MCF 10A (cell line): ENCODE data around the gene GALNT10. TPM values are rescaled to one million over a fixed set of nuclear protein-coding genes. Genes with fewer than 3 reads are reported as not detected.
A peak's percentile ranks its signal among the peaks of the same experiment; 100 is the strongest.

Source experiments
- BruUV-seq: library from RNA; stranded (reverse); fragments of 400-500 nt; replicated peaks from 2 replicates; lab custom pipeline; 2021; lab: Mats Ljungman, UMichigan
- CTCF ChIA-PET: fragments of 300-600 bp; sonication (Branson Sonifier 250); formaldehyde crosslinking; extraction: SDS; loops from one replicate; lab custom pipeline; 2021; ENCODE audit warnings: antibody characterized with exemption, inconsistent platforms; lab: Yijun Ruan, JAX
- POLR2A ChIA-PET: fragments of 300-600, 350-650 bp; sonication (Branson Sonifier 250); formaldehyde crosslinking; extraction: SDS; loops from one replicate; lab custom pipeline; 2020; ENCODE audit warnings: antibody characterized with exemption, inconsistent platforms; lab: Yijun Ruan, JAX
- DNase-seq: peaks from one replicate; pipeline ENCODE4 v3.0.0-alpha.2; 2018; ENCODE audit not compliant: unreplicated experiment
- H3K27ac Mint-ChIP-seq: one replicate; pipeline ENCODE4 v1.8.0; 2022; ENCODE audit warnings: mild to moderate bottlenecking, low read depth, mixed read lengths; ENCODE audit not compliant: unreplicated experiment
- H3K27me3 Mint-ChIP-seq: one replicate; pipeline ENCODE4 v1.8.0; 2022; ENCODE audit warnings: mixed read lengths; ENCODE audit not compliant: insufficient read depth, unreplicated experiment
- H3K36me3 Mint-ChIP-seq: one replicate; pipeline ENCODE4 v1.8.0; 2022; ENCODE audit warnings: mild to moderate bottlenecking, moderate library complexity, mixed read lengths; ENCODE audit not compliant: insufficient read depth, unreplicated experiment
- H3K4me1 Mint-ChIP-seq: one replicate; pipeline ENCODE4 v1.8.0; 2022; ENCODE audit warnings: mixed read lengths; ENCODE audit not compliant: insufficient read depth, unreplicated experiment
- H3K4me3 Mint-ChIP-seq: one replicate; pipeline ENCODE4 v1.8.0; 2022; ENCODE audit warnings: mild to moderate bottlenecking, moderate library complexity, mixed read lengths; ENCODE audit not compliant: unreplicated experiment
- H3K9me3 Mint-ChIP-seq: one replicate; pipeline ENCODE4 v1.8.0; 2022; ENCODE audit warnings: mixed read lengths; ENCODE audit not compliant: unreplicated experiment
- intact Hi-C: fragments of 100-400 bp; cut with micrococcal nuclease; formaldehyde crosslinking; loops from 2 replicates; pipeline ENCODE4 v1.14.1; 2022
- total RNA-seq: library from RNA; stranded (reverse); gene quantifications from 2 replicates; pipeline ENCODE4 v1.2.3, GENCODE V29; 2022
- TF ChIP-seq, protein P1 (sequence below): fragments of 200-600 bp; IDR thresholded peaks from one replicate; pipeline ENCODE4 v1.8.0; 2022; ENCODE audit warnings: antibody characterized with exemption, mild to moderate bottlenecking; ENCODE audit not compliant: unreplicated experiment

Gene GALNT10
- total RNA-seq, 1 experiment from 2014 or later: 57.4 TPM

GRCh38 chr5:154369682-154370081 is 179.1 kb downstream of the GALNT10 start:
- Mint-ChIP-seq H3K4me3 (no peak overlapping the region), H3K9me3 (no peaks in the 10 kb centered on the region), H3K27me3 (no peaks in the 10 kb centered on the region), H3K4me1 (peaks cover 63% of the 10 kb centered on the region), H3K27ac (no peak overlapping the region), H3K36me3 (peaks cover 5% of the 10 kb centered on the region)
- POLR2A ChIA-PET: interaction anchor here (2.0 to 2.9 kb wide), 5 partner anchors 10 to 179 kb away, joined by 7 to 19 read pairs (median 11); partner anchors contain the start of gene GALNT10
- no TSS peak for BruUV-seq
- TF ChIP-seq, protein P1, sequence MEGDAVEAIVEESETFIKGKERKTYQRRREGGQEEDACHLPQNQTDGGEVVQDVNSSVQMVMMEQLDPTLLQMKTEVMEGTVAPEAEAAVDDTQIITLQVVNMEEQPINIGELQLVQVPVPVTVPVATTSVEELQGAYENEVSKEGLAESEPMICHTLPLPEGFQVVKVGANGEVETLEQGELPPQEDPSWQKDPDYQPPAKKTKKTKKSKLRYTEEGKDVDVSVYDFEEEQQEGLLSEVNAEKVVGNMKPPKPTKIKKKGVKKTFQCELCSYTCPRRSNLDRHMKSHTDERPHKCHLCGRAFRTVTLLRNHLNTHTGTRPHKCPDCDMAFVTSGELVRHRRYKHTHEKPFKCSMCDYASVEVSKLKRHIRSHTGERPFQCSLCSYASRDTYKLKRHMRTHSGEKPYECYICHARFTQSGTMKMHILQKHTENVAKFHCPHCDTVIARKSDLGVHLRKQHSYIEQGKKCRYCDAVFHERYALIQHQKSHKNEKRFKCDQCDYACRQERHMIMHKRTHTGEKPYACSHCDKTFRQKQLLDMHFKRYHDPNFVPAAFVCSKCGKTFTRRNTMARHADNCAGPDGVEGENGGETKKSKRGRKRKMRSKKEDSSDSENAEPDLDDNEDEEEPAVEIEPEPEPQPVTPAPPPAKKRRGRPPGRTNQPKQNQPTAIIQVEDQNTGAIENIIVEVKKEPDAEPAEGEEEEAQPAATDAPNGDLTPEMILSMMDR: no peak
- intact Hi-C loops: no loop called here
- peak; percentile 53 for DNase-seq
- CTCF ChIA-PET: interaction anchor here (0.7 to 2.1 kb wide), 4 partner anchors 21 to 154 kb away, joined by 3 to 5 read pairs (median 3); no protein-coding TSS in a partner anchor

DNA sequence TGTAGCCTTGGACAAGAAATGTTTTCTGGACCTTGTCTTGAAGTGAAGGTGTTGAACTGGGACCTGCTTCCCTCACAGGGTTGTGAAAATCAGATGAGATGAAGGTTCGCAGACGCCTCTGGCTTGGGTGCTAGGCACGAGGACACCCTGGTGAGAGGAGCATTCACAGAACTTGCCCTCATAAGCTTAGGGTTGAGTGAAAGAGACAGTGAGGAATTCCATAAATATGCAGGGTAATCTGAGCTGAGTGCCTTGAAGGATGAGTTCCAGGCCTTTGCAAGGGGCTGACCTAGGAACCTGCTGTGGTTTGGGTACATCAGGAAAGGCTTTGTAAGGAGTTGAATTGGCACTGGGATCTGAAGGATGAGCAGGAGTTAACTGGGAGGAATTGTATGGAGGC is 179.6 kb downstream of the GALNT10 start:
- no TSS peak for BruUV-seq
- TF ChIP-seq, protein P1: no peak
- peak; percentile 66 for DNase-seq
- H3K4me1 Mint-ChIP-seq: peaks cover 63% of the 10 kb centered on the region
- H3K4me3 Mint-ChIP-seq: no peak overlapping the region
- H3K9me3 Mint-ChIP-seq: no peaks in the 10 kb centered on the region
- POLR2A ChIA-PET: interaction anchor here (2.4 kb wide), 1 partner anchor 180 kb away, joined by 16 read pairs; the partner anchor contains the start of gene GALNT10
- H3K27ac Mint-ChIP-seq: no peak overlapping the region
- CTCF ChIA-PET: interaction anchor here (2.1 kb wide), 1 partner anchor 28 kb away, joined by 5 read pairs; no protein-coding TSS in a partner anchor
- H3K36me3 Mint-ChIP-seq: peaks cover 5% of the 10 kb centered on the region
- H3K27me3 Mint-ChIP-seq: no peaks in the 10 kb centered on the region
- intact Hi-C loops: no loop called here

DNA sequence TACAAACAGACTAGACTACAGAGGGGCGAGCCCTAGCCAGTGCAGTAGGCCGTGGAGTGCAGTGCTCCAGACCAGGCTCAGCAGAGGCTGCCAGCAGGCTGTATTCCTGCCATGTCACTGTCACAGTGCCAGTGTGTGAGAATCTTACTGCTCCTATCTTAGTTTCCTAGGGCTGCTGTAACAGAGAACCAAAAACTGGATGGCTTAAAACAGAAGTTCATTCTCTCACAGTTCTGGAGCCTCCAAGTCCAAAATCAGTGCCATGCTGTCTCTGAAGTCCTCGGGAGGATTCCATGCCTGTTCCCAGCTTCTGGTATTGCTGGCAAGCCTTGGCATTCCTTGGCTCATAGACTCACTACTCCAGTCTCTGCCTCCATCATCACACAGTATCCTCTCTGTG is 180.3 kb downstream of the GALNT10 start:
- Mint-ChIP-seq H3K4me3 (no peak overlapping the region), H3K36me3 (peaks cover 5% of the 10 kb centered on the region), H3K27me3 (no peaks in the 10 kb centered on the region), H3K4me1 (peaks cover 59% of the 10 kb centered on the region), H3K9me3 (no peaks in the 10 kb centered on the region), H3K27ac (no peak overlapping the region)
- ChIA-PET POLR2A (interaction anchor here (2.5 to 2.8 kb wide), 2 partner anchors 24 to 181 kb away, joined by 11 to 22 read pairs; partner anchors contain the start of gene GALNT10), CTCF (interaction anchor here (3.1 kb wide), 1 partner anchor 34 kb away, joined by 23 read pairs; no protein-coding TSS in a partner anchor)
- intact Hi-C loops: no loop called here
- TF ChIP-seq, protein P1: no peak
- BruUV-seq: no TSS peak
- DNase-seq: no peak

DNA sequence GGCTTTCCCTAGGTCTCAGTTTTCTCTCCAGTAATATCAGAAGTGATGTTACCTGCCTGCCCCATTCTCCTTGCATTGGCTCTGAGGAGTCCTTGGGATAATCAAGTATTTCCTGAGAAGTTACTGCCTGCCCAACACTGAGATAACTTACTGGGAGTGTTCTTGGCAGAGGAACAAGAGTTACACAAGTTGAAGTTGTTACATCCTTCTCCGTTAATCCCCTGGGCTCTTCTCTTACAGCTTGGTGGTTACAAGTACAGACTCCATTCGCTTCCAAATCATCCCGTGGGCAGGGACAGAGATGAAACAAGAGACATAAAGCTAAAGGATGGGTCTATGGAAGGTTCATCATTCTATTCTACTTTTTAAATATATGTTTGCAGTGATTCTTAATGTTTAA is 181.2 kb downstream of the GALNT10 start:
- CTCF ChIA-PET: interaction anchor here (1.0 to 3.1 kb wide), 4 partner anchors 12 to 299 kb away, joined by 3 to 23 read pairs (median 6); no protein-coding TSS in a partner anchor
- Mint-ChIP-seq H3K27me3 (no peaks in the 10 kb centered on the region), H3K27ac (no peak overlapping the region), H3K9me3 (no peaks in the 10 kb centered on the region), H3K4me3 (no peak overlapping the region), H3K4me1 (peaks cover 52% of the 10 kb centered on the region), H3K36me3 (peaks cover 5% of the 10 kb centered on the region)
- TF ChIP-seq, protein P1: no peak
- POLR2A ChIA-PET: interaction anchor here (0.6 to 2.8 kb wide), 8 partner anchors 12 to 376 kb away, joined by 3 to 22 read pairs (median 5); partner anchors contain the start of gene GALNT10
- no TSS peak for BruUV-seq
- peak; percentile 96 for DNase-seq
- intact Hi-C loops: no loop called here
